SK-N-SH treated with all-trans-retinoic acid at 6 μM for 48 hours (cell line): ENCODE measurements around the gene RASD1.
"Not testable (repeated sequence)": the region's sequence is repeated elsewhere in the genome, so short reads cannot be mapped to it uniquely, and the experiment has no call there.

Experiments used
- RARB ChIP-seq: fragments of 250-450 bp; sonication (Bioruptor Pico); IDR thresholded peaks from 2 replicates; pipeline ENCODE4 v1.8.0; 2021; ENCODE audit warnings: mild to moderate bottlenecking, moderate library complexity
- SNAI2 ChIP-seq: fragments of 250-450 bp; sonication (Bioruptor Pico); IDR thresholded peaks from 2 replicates; pipeline ENCODE4 v1.5.0; 2020; ENCODE audit warnings: mild to moderate bottlenecking, moderate library complexity
- TCF4 ChIP-seq: fragments of 250-450 bp; sonication (Bioruptor Pico); IDR thresholded peaks from 2 replicates; pipeline ENCODE4 v1.8.0; 2021; ENCODE audit warnings: mild to moderate bottlenecking, moderate library complexity, borderline replicate concordance
- ZNF565 ChIP-seq: fragments of 450-650 bp; formaldehyde crosslinking; conservative IDR thresholded peaks from 2 replicates; pipeline ENCODE4 v1.5.0; 2020; ENCODE audit warnings: low read depth, mild to moderate bottlenecking, moderate library complexity

- not testable (repeated sequence) for TF ChIP-seq SNAI2 (CRISPR knock-in tag); TCF4 (CRISPR knock-in tag); RARB (CRISPR knock-in tag); ZNF565
These were observed 41.5 kb downstream of the RASD1 start for GRCh38 chr17:17454700-17455099.
